Measurements from ENCODE around the gene SPRR2D. TPM values are rescaled to one million over a fixed set of nuclear protein-coding genes. Genes with fewer than 3 reads are reported as not detected.

SPRR2D gene
- total RNA-seq, 1 donor from 2014 or later: 0.57 TPM

- no peaks in the 10 kb centered on the region for H3K27me3 ChIP-seq (ENCODE audit: insufficient read depth, low read length)
- no peaks in the 10 kb centered on the region for H3K36me3 ChIP-seq (ENCODE audit: insufficient read depth, low read length)
- no peaks in the 10 kb centered on the region for H3K79me2 ChIP-seq (ENCODE audit: insufficient read depth, low read length)
- no peak overlapping the region for H3K9ac ChIP-seq (ENCODE audit: low read length)
- H3K9me3 ChIP-seq (ENCODE audit: insufficient read depth, low read depth, low read length): no peaks in the 10 kb centered on the region
- no peak overlapping the region for H3K4me3 ChIP-seq (ENCODE audit: insufficient read depth, low read depth, low read length)
- Mint-ChIP-seq H3K36me3 (ENCODE audit: low read depth, unreplicated experiment) (no peaks in the 10 kb centered on the region), H3K4me1 (ENCODE audit: low read depth, unreplicated experiment) (peaks cover 9% of the 10 kb centered on the region), H3K4me3 (ENCODE audit: unreplicated experiment) (no peak overlapping the region), H3K27ac (ENCODE audit: unreplicated experiment) (no peak overlapping the region), H3K9me3 (ENCODE audit: unreplicated experiment) (no peaks in the 10 kb centered on the region), H3K27me3 (ENCODE audit: low read depth, unreplicated experiment) (no peaks in the 10 kb centered on the region)
- H4K20me1 ChIP-seq (ENCODE audit: insufficient read depth, low read length): no peaks in the 10 kb centered on the region
- DNase-seq (ENCODE audit: low read depth) (no peak), FAIRE-seq (no peak)
- H3K4me1 ChIP-seq (ENCODE audit: insufficient read depth, low read length): no peaks in the 10 kb centered on the region
- H3K4me2 ChIP-seq (ENCODE audit: low read length): no peak overlapping the region
- TF ChIP-seq CTCF (IDR thresholded peaks at IDR 0.05; ENCODE audit: insufficient read depth, low read depth, low read length): no peak
- no peak for TF ChIP-seq EZH2 (IDR thresholded peaks at IDR 0.05; ENCODE audit: insufficient read depth, low read length)
- no peak overlapping the region for H3K27ac ChIP-seq (ENCODE audit: low read depth, low read length)
- no peak overlapping the region for H2AFZ ChIP-seq (ENCODE audit: low read depth, low read length)
Observed at GRCh38 chr1:153028766-153029165, 12.2 kb downstream of the SPRR2D start.

GRCh38 chr1:153025797-153026196 is 15.1 kb downstream of the SPRR2D start:
- Mint-ChIP-seq H3K27me3 (ENCODE audit: low read depth, unreplicated experiment) (peaks cover 2% of the 10 kb centered on the region), H3K4me3 (ENCODE audit: unreplicated experiment) (no peak overlapping the region), H3K9me3 (ENCODE audit: unreplicated experiment) (no peaks in the 10 kb centered on the region), H3K36me3 (ENCODE audit: low read depth, unreplicated experiment) (no peaks in the 10 kb centered on the region), H3K4me1 (ENCODE audit: low read depth, unreplicated experiment) (no peaks in the 10 kb centered on the region), H3K27ac (ENCODE audit: unreplicated experiment) (no peak overlapping the region)
- H3K4me1 ChIP-seq (ENCODE audit: insufficient read depth, low read length): no peaks in the 10 kb centered on the region
- no peaks in the 10 kb centered on the region for H3K27me3 ChIP-seq (ENCODE audit: insufficient read depth, low read length)
- no peak overlapping the region for H3K4me2 ChIP-seq (ENCODE audit: low read length)
- H3K79me2 ChIP-seq (ENCODE audit: insufficient read depth, low read length): no peaks in the 10 kb centered on the region
- H2AFZ ChIP-seq (ENCODE audit: low read depth, low read length): no peak overlapping the region
- H3K36me3 ChIP-seq (ENCODE audit: insufficient read depth, low read length): no peaks in the 10 kb centered on the region
- no peak for DNase-seq (ENCODE audit: low read depth)
- no peak overlapping the region for H3K4me3 ChIP-seq (ENCODE audit: insufficient read depth, low read depth, low read length)
- H3K27ac ChIP-seq (ENCODE audit: low read depth, low read length): no peak overlapping the region
- FAIRE-seq: no peak
- TF ChIP-seq EZH2 (IDR thresholded peaks at IDR 0.05; ENCODE audit: insufficient read depth, low read length) (no peak), CTCF (IDR thresholded peaks at IDR 0.05; ENCODE audit: insufficient read depth, low read depth, low read length) (no peak)
- no peak overlapping the region for H3K9ac ChIP-seq (ENCODE audit: low read length)
- H4K20me1 ChIP-seq (ENCODE audit: insufficient read depth, low read length): no peaks in the 10 kb centered on the region
- no peaks in the 10 kb centered on the region for H3K9me3 ChIP-seq (ENCODE audit: insufficient read depth, low read depth, low read length)

- Mint-ChIP-seq H3K9me3 (ENCODE audit: unreplicated experiment) (no peaks in the 10 kb centered on the region), H3K27me3 (ENCODE audit: low read depth, unreplicated experiment) (peaks cover 6% of the 10 kb centered on the region), H3K4me1 (ENCODE audit: low read depth, unreplicated experiment) (no peaks in the 10 kb centered on the region), H3K4me3 (ENCODE audit: unreplicated experiment) (no peak overlapping the region), H3K36me3 (ENCODE audit: low read depth, unreplicated experiment) (no peaks in the 10 kb centered on the region), H3K27ac (ENCODE audit: unreplicated experiment) (no peak overlapping the region)
- Histone ChIP-seq H3K27me3 (ENCODE audit: insufficient read depth, low read length) (no peaks in the 10 kb centered on the region), H3K79me2 (ENCODE audit: insufficient read depth, low read length) (no peaks in the 10 kb centered on the region), H4K20me1 (ENCODE audit: insufficient read depth, low read length) (no peaks in the 10 kb centered on the region), H3K27ac (ENCODE audit: low read depth, low read length) (no peak overlapping the region), H3K9me3 (ENCODE audit: insufficient read depth, low read depth, low read length) (no peaks in the 10 kb centered on the region), H3K36me3 (ENCODE audit: insufficient read depth, low read length) (no peaks in the 10 kb centered on the region), H3K4me3 (ENCODE audit: insufficient read depth, low read depth, low read length) (no peak overlapping the region), H3K4me2 (ENCODE audit: low read length) (no peak overlapping the region), H2AFZ (ENCODE audit: low read depth, low read length) (no peak overlapping the region), H3K4me1 (ENCODE audit: insufficient read depth, low read length) (no peaks in the 10 kb centered on the region), H3K9ac (ENCODE audit: low read length) (no peak overlapping the region)
- DNase-seq (ENCODE audit: low read depth): no peak
- TF ChIP-seq CTCF (IDR thresholded peaks at IDR 0.05; ENCODE audit: insufficient read depth, low read depth, low read length) (no peak), EZH2 (IDR thresholded peaks at IDR 0.05; ENCODE audit: insufficient read depth, low read length) (no peak)
- no peak for FAIRE-seq
Observed at GRCh38 chr1:153024413-153024812, 16.5 kb downstream of the SPRR2D start.

Measured in astrocyte (in vitro differentiated cells and primary cell).